ENCODE results near the gene GIT1.

DNA sequence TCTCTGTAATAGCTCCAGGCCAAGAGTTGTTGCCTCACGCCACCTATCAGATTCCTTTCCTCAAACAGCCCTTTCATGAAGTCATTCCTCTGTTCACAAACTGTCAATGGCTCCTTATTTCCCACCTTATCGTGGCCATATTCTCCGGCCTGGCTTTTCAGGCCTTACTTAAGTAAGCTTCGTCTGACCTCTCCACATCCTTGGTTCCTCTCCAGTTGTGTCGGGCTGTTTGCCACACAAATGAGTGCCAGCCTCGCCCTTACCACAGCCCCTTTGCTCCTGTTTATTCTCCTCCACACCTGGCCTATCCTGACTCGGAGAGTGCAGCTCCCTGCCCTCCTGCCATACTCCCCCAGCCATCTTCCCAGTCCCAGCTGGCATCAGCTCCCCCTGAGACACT, 18.9 kb downstream of the GIT1 start:
- TF ChIP-seq, protein P1, sequence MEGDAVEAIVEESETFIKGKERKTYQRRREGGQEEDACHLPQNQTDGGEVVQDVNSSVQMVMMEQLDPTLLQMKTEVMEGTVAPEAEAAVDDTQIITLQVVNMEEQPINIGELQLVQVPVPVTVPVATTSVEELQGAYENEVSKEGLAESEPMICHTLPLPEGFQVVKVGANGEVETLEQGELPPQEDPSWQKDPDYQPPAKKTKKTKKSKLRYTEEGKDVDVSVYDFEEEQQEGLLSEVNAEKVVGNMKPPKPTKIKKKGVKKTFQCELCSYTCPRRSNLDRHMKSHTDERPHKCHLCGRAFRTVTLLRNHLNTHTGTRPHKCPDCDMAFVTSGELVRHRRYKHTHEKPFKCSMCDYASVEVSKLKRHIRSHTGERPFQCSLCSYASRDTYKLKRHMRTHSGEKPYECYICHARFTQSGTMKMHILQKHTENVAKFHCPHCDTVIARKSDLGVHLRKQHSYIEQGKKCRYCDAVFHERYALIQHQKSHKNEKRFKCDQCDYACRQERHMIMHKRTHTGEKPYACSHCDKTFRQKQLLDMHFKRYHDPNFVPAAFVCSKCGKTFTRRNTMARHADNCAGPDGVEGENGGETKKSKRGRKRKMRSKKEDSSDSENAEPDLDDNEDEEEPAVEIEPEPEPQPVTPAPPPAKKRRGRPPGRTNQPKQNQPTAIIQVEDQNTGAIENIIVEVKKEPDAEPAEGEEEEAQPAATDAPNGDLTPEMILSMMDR (IDR thresholded peaks at IDR 0.05; ENCODE audit: poor library complexity), result no peak
- no peak for TF ChIP-seq EZH2 (IDR thresholded peaks at IDR 0.05; ENCODE audit: borderline replicate concordance)
- no peak for TF ChIP-seq EZH2phosphoT487 (IDR thresholded peaks at IDR 0.05; ENCODE audit: low read depth, severe bottlenecking, unreplicated experiment)

Data from hepatocyte (in vitro differentiated cells).